GM19452 (cell line): ENCODE data around the gene PHF14.

Source experiments
- ATAC-seq: cut with Tn5 transposase; IDR thresholded peaks from one replicate; pipeline ENCODE4 v1.9.1; 2021; ENCODE audit not compliant: unreplicated experiment

Gene PHF14

GRCh38 chr7:11206177-11206899 lies 232.7 kb downstream of the PHF14 start:
- ATAC-seq = no peak

GRCh38 chr7:11207565-11207964 lies 233.9 kb downstream of the PHF14 start:
- ATAC-seq = no peak

- no peak for ATAC-seq
Observed at GRCh38 chr7:11208883-11209465, 235.3 kb downstream of the PHF14 start.

GRCh38 chr7:11210374-11210773 lies 236.7 kb downstream of the PHF14 start:
- ATAC-seq = no peak

- ATAC-seq = peak; percentile 84
Observed at GRCh38 chr7:11212080-11212711, 238.5 kb downstream of the PHF14 start.

- no peak for ATAC-seq
Observed at GRCh38 chr7:11212816-11213215, 239.1 kb downstream of the PHF14 start.

GRCh38 chr7:11213266-11213665 lies 239.6 kb downstream of the PHF14 start:
- no peak for ATAC-seq

GRCh38 chr7:11216276-11216675 lies 242.6 kb downstream of the PHF14 start:
- ATAC-seq = no peak

- no peak for ATAC-seq
Observed at GRCh38 chr7:11217848-11218565, 244.3 kb downstream of the PHF14 start.
